HG03039 (cell line): ENCODE measurements around the gene LAMA3.
"Not testable (repeated sequence)": the region's sequence is repeated elsewhere in the genome, so short reads cannot be mapped to it uniquely, and the experiment has no call there.

Experiments used
- ATAC-seq: cut with Tn5 transposase; IDR thresholded peaks from one replicate; pipeline ENCODE4 v1.9.1; 2021; ENCODE audit warnings: mild to moderate bottlenecking, moderate library complexity; ENCODE audit not compliant: unreplicated experiment

Gene LAMA3

GRCh38 chr18:23730857-23731256 is 41.6 kb downstream of the LAMA3 start:
- ATAC-seq = no peak

GRCh38 chr18:23731861-23732260 is 42.6 kb downstream of the LAMA3 start:
- no peak for ATAC-seq

- ATAC-seq = no peak
These were observed 43.2 kb downstream of the LAMA3 start for GRCh38 chr18:23732439-23732838.

DNA sequence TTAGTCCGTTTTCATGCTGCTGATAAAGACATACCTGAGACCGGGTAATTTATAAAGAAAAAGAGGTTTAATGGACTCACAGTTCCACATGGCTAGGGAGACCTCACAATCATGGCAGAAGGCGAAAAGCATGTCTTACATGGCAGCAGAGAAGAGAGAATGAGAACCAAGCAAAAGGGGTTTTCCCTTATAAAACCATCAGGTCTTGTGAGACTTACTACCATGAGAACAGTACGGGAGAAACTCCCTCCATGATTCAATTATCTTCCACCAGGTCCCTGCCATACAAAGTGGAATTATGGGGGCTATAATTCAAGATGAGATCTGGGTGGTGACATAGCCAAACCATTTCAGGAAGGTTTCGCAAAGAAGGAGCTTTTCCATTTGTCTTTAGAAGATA is 44.0 kb downstream of the LAMA3 start:
- ATAC-seq = not testable (repeated sequence)

DNA sequence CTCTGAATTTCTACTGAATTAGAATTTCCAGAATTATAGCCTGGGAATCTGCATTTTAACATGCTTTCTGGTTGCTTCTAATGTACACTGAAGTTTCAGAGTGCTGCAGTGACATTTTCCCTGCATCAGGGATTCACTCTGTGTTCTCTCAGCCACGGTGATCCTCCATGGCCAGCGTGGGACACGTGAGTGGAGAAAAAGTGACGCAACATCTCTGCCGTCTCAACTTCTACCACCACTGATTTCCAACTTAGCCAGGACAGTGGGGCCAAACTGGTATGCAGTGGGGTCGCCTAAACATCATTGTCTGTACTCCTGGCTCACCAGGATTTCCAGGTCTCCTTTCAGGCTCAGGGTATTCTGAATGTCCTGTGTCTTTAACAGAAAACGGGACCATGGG is 44.6 kb downstream of the LAMA3 start:
- ATAC-seq = no peak

DNA sequence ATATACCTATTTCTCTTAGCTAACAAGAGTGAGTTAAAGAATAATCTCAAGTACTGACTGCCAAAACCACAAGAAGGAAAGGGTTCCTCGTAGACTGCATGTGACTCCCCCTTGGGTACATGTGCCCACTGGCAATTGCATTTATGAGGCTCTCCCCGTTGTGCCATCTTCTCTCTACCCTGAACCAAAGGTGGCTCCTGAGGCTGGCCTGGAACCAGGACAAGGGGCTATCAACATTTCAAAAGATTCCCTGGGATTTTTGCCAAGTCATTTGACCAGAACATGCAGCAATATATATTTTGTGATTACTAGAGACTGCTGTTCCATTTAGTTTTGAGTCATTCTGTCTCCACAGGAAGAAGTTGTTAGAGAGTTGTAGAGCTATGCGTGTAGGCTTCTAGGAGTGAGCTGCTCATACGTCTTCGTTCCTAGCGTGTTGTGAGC is 45.8 kb downstream of the LAMA3 start:
- no peak for ATAC-seq

- ATAC-seq = no peak
These were observed 48.3 kb downstream of the LAMA3 start for GRCh38 chr18:23737578-23737977.

GRCh38 chr18:23738151-23738550 is 48.9 kb downstream of the LAMA3 start:
- ATAC-seq = no peak

DNA sequence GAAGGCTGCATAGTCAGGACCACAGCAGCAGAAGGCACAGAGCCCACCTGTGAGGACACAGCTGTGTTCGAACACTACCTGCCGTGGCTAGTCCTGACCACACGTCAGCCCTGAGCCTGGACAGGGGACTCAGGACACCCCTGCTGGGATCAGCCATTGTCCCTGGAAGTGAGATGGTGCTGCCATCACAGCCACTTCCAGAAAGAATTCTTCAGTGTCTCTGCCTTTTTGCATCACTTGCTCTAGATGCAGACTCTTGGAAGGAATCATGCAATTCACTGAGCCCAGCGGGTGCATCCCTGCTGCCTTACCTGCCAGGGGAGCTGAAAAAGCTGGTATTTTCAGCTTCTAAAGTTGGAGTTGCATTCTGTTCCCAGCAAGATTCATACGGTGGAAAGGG is 49.3 kb downstream of the LAMA3 start:
- ATAC-seq = no peak

DNA sequence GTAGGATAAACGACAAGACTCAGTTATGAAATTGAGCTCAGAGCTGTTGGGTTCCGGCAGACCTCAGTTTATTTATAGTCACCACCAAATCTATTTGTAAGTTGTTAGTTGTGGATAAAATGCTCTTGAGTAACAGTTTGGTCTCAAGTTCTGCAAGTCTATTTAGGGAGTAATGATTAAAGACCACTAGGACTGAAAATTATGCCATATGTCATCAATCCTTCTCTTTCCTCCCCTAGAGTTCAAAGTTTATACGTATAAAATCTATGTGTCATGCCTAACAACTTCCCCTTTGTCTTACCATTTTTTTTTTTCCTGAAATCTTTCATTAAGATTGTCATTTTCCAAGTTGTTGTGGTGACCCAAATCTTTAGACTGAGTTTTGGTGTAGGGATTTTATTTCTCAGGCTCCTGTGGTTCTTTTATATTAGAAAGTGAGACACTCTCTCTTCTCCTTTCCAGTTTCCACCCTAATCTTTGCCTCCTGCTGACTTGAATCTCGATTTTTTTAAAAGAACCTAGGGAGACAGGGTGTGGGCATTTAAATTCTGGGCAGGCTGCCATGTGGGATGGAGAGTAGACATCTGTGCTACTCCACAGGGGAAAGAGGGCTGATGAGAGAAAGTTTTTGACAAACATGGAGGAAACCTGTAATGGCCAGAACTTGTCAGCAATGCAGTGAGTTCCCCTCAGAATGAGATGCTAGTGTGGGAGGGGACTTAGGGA is 51.0 kb downstream of the LAMA3 start:
- no peak for ATAC-seq

DNA sequence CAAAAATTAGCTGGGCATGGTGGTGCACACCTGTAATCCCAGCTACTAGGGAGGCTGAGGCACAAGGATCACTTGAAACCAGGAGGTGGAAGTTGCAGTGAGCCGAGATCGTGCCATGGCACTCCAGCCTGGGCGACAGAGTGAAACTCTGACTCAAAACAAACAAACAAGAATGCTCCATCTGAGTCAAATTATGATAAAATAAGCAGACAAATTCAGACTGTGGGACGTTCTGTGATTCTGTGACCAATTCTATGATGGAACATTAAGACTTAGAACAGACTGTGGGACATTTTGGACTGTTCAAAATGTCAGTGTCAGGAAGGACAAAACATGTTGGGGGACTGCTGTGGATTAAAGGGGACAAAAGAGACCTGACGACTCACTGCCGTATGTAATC is 52.7 kb downstream of the LAMA3 start:
- not testable (repeated sequence) for ATAC-seq

DNA sequence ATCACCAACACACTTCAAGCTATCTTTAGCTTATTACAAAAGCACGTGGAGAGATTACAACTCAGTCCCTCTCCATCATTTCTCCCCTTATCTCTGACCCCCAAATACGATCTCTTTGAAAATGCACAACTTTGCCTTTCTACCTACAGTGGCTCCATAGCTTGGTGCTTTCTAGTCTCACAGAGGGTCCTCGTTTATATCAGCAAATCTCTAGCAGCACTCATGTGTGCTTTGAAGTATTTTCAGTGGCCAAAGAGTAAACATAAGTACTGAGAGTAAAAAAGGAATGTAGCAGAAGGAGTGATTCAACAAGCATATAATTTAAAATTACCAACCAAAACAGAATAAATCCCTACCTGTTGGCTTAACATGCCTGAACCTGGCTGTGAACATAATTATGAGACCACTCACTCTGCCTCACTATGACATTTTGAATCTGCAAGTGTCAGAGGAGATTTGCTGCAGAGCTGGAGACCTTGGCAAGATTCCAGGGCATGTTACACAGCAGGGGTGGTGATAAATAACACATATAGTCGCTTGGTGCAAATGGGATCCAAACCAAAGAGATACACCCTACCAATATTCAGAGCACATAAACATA is 54.6 kb downstream of the LAMA3 start:
- no peak for ATAC-seq

DNA sequence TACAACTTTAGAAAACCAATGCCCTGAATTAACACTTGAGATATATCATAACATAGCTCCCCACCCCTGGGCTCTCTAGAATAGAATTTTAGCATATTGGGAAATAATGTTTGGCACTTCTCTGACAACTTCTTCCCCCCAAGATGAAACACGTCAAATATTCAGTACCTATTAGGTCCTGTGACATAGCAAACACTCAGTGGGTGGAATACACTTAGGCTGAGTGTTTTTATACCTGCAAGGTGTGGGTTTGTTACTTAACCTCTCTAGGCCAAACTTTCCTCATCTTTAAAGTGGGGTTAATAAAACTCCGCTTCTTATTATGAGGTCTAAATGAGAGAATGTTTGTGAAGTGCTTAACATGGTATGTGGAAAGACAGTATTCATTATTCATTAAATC is 56.1 kb downstream of the LAMA3 start:
- ATAC-seq = no peak

DNA sequence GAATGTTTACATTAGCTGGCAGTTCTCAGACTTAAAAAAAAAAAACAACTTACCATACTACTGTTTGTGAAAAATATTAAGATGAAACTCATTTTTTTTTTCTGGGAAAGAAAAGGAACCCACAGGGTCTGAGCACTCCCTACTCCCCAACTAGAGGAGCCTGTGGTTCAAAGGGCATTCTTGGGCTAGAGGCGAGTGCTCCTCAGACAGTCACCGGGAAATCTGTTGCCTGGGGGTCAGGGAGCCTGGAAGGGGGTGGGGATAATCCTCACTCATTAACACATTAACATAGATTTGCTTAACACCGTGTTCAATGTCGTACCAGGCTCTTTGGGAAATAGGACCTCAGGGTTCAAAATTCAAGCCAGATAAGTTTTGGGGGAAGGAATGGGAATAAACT is 57.6 kb downstream of the LAMA3 start:
- ATAC-seq = no peak

- no peak for ATAC-seq
These were observed 63.1 kb downstream of the LAMA3 start for GRCh38 chr18:23752363-23752762.

DNA sequence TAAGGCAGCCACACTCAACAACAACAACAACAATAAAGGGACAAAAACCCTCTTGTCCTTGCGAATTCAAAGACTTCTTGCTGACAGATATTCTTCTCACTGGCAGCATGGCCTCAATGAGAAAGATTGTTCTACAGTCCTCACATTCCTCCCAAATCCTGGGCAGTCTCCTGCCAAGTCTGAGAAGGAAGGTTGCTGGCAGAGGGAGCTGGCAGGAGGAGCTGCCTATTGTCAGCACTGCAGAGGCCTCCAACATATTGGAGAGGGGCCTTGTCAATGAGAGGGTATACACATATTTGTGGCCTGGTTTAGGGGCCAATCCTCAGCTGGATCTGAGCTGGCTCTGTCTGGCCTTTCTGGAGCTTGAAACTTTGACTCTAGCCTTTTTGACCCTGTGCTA is 63.5 kb downstream of the LAMA3 start:
- no peak for ATAC-seq

DNA sequence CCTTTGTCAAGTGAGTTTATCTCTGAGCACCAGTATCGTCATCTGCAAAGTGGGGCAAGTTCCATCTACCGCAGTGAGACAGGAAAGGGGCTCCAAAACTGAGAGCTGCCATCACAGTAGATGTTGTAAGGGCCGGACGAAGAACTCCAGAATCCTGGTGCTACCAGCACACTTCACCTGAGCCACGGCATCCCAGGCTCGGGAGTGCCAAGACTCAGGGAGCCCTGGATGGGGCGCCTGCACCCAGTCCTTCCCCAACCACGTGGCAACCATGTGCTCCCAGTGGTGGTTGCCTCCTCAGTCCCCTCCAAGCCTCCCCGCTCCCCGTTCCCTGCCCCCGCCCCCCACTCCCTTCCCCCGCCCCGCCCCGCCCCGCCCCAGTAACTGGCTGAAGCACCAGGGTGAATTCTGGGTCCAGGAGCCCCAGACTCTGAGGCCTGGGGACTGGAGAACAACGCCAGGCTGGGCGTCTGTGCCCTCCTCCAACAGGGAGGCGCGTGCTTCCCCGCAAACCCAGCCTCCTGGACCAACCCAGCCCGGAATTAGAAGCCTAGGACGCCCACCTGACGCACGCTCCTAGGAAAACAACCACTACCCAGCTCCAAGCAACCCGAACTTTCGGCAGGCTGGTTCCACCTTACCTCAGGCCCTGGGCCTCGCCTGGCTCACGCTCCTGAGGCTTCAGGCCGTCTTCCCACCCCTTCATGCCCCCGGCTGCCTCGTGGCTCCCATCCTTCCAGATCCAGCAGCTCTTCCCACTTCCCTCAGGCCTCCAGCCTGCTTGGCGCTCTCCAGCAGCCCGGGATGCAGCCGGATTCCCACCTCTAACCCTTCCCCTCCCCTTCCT is 67.6 kb downstream of the LAMA3 start:
- ATAC-seq = no peak

DNA sequence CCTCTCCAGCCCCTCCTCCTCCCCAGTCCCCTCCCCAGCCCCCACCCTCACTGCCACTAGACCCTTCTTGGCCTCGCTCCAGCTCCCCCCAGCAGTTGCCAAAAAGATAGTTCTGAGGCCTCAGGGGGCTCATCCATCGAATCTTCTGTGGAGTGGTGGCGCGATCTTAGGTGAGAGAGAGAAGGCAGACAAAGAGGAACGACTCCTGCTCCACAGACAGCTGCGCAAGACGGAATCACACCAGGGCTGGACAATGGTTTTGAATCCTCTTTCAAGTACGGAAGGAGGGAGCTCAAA is 68.1 kb downstream of the LAMA3 start:
- no peak for ATAC-seq

DNA sequence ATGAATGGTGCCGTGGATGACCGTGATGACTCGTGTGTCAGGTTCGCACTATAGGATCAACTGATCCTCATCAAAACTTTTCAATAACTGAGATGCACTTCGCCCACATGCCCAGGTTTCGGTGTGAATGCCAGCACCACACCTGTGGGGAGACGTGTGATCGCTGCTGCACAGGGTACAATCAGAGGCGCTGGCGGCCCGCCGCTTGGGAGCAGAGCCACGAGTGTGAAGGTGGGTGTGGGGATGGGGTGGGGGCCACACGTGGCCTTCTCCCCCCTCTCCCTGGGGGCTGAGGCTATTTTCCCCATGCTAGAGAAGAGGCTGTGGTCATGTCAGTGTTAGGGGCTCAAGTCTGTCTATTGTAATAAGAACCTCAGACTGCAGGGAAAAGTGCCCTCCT is 69.0 kb downstream of the LAMA3 start:
- ATAC-seq = no peak

GRCh38 chr18:23761941-23762340 is 72.7 kb downstream of the LAMA3 start:
- ATAC-seq = no peak

DNA sequence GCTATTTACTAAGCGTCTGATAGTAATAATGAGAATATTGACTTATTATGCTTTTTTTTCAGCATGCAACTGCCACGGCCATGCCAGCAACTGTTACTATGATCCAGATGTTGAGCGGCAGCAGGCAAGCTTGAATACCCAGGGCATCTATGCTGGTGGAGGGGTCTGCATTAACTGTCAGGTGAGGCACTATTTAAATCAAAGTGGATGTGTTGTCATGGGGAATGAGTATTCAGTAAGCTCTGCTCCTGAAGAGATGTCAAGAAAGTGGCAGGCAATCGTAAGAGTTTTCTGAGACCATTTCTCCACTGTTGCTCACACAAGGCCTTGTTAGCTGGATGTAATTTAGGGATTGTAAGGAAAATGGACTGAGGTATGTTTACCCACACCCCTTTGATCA is 74.1 kb downstream of the LAMA3 start:
- no peak for ATAC-seq

DNA sequence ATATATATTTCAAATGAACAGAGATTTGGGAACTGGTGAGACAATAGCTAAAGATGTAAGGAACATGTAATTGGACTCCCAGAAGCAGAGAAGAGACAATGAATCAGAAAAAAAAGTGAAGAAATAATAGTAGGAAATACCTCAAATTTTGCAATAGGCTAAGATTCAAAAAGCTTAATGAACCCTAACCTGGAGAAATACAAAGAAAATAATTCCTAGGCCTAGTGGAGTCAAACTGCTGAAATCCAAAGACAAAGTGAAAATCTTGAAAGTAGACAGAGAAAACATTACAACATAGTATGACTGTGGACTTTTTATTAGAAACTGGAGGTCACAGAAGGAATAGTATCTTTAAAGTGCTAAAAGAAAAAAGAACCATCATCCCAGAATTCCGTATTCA is 76.7 kb downstream of the LAMA3 start:
- ATAC-seq = no peak
